ENCODE measurements around the gene PREX1.

Gene PREX1

GRCh38 chr20:48620507-48621375 lies 207.1 kb downstream of the PREX1 start:
- DNase-seq (ENCODE audit: low spot score): peak; percentile 85

DNA sequence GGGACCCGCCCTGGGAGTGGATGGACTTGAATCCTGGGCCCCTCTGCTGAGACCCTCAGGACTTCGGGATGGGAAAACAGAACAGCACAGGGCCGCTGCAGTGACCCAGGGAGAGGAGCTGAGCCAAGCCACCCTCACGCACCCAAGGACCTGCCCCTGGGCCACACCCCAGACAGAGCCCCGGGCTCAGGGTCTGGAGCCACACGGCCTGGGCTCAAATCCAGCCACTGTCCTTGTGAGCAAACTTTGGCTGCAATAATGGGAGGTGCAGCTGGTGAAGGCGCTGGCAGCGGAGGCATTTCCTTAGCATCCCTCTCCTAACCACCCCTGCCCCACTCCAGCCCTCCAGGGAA lies 207.7 kb downstream of the PREX1 start:
- no peak for DNase-seq (ENCODE audit: low spot score)

GRCh38 chr20:48619126-48620101 lies 208.4 kb downstream of the PREX1 start:
- no peak for DNase-seq (ENCODE audit: low spot score)

DNA sequence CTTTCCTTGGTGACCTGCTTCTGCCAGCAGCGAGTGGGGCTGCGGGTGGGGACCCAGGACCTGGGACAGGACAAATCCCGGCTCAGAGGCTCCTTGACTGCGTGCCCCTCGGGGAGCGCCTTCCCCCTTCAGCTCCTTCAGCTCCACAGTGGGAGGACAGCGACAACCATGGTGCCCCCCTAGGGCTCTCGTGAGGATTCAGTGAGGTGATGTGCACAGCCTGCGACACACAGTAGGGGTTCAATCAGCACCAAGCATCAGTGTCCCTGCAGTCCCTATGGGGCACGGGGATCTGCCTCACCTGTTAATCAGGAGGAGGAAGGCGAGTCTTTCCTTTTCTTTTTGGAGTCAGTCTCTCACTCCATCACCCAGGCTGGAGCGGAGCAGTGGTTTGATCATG lies 209.2 kb downstream of the PREX1 start:
- DNase-seq (ENCODE audit: low spot score): no peak

GRCh38 chr20:48618052-48618451 lies 209.7 kb downstream of the PREX1 start:
- DNase-seq (ENCODE audit: low spot score): no peak

DNA sequence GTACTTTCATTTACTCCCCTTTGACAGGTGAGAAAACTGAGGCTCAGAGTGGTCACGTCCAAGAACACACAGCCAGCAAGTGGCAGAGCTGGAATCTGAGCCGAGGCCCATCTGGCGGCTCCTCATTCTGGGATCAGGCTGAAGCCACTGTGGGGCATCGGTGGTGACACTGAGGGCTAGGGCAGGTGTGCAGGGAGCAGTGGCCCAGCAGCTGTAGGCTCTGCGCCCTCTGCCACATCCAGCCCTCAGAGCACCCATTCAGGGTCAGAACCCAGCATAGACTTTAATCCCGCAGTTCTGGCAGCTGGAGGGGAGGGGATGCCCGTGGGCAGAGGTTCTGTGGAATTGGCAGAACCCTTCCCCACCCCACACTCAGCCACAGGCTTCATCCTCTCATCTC lies 210.3 kb downstream of the PREX1 start:
- DNase-seq (ENCODE audit: low spot score): no peak

- DNase-seq (ENCODE audit: low spot score): no peak
These were observed 211.3 kb downstream of the PREX1 start for GRCh38 chr20:48616481-48616880.

DNA sequence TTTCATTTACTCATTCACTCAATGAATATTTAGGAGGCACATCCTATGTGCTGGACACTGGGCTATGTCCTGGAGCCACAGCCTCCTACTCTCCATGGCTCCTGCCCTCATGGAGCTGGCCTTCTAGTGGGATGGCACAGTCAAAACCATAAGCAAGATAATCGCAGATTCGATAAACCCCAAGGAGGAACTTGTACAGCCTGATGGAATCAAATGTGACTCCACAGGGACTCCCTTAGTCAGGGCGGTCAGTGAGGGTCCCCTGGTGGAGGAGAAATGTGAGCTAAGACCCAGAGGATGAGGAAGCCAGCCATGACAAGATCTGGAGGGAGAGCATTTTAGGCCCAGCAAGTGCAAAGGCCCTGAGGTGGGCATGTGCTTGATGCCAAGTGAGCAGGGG lies 211.9 kb downstream of the PREX1 start:
- DNase-seq (ENCODE audit: low spot score): no peak

- no peak for DNase-seq (ENCODE audit: low spot score)
These were observed 213.1 kb downstream of the PREX1 start for GRCh38 chr20:48614593-48615274.

GRCh38 chr20:48613926-48614325 lies 213.9 kb downstream of the PREX1 start:
- no peak for DNase-seq (ENCODE audit: low spot score)

DNA sequence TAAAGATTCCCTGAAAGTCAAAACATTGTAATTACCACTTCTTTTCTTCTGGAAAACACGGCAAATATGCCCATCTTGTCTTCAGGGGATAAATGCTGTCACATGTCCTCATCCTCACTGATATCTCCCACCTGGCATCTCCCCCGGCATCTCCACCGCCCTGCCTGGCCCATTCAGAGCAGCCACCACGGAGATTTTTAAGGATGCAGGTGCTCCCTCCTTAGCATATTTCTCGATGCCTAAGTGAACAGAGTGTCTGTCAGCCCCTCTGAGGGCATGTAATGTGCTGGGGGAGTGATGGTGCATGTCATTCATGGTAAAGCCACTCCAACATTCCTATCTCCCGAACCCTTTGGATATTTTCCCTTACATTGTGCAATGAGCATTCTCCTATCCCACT lies 215.5 kb downstream of the PREX1 start:
- DNase-seq (ENCODE audit: low spot score): no peak

- no peak for DNase-seq (ENCODE audit: low spot score)
These were observed 216.8 kb downstream of the PREX1 start for GRCh38 chr20:48610996-48611395.

DNA sequence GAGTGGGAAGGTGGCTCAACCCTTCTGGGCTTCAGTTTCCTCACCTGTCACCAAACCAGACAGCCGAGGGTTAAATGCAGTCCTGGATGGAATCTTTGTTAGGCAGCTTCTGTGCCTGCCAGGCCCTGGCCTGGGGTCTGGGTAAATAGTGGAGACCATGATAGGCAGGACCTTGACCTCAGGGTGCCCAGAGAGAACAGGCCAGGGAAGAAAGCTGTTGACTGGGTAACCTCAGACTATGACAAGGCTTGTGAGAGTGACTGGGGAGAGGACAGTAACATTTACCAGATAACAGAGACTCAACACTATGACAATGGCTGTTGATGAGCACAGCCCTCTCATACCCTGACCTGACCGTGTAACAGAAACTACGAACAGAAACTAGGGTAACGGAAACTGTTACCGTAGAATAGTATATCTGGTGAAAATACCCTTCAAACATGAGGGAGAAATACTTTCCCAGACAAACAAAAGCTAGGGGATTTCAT lies 218.3 kb downstream of the PREX1 start:
- DNase-seq (ENCODE audit: low spot score): no peak

- no peak for DNase-seq (ENCODE audit: low spot score)
These were observed 219.0 kb downstream of the PREX1 start for GRCh38 chr20:48608756-48609155.

- DNase-seq (ENCODE audit: low spot score): no peak
These were observed 220.3 kb downstream of the PREX1 start for GRCh38 chr20:48607544-48607865.

- no peak for DNase-seq (ENCODE audit: low spot score)
These were observed 220.8 kb downstream of the PREX1 start for GRCh38 chr20:48606841-48607543.

DNA sequence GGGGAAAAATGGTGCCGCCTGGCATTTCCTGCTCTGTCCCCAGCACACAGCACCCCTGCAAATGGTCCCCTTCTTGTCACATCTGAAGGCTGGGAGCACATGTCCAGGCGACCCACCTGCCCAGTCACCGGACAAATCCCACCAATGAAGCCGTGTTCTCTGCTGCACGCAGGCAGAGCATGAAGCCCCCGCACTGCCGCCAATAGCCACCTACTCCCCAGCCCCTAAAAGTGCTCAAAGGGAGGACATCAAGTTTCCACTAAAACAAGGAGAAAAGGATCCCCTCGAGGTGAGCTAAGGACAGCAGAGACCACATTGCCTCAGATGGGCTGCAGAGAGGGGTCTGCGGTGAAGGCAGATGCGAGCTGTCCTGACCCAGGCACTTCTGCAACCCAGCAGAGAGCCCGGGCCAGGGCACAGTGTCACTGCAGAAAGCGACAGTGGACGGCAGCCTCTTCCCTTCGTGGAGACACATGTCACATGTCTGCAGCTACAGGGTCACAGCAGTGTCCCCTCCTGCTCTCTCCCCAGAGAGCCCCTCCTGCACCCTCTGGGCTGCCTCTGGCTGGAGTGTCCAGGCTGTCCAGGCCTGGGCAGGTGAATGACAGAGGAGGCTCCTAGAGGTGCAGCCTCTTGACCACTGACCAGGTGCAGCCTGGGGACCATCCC lies 221.5 kb downstream of the PREX1 start:
- no peak for DNase-seq (ENCODE audit: low spot score)

GRCh38 chr20:48605364-48606171 lies 222.2 kb downstream of the PREX1 start:
- DNase-seq (ENCODE audit: low spot score): no peak

GRCh38 chr20:48604936-48605335 lies 222.9 kb downstream of the PREX1 start:
- no peak for DNase-seq (ENCODE audit: low spot score)

GRCh38 chr20:48604426-48604825 lies 223.4 kb downstream of the PREX1 start:
- DNase-seq (ENCODE audit: low spot score): no peak

All from NAMALWA (cell line).